Measurements from ENCODE around the gene MRE11. TPM values are rescaled to one million over a fixed set of nuclear protein-coding genes. Genes with fewer than 3 reads are reported as not detected.
A peak's percentile ranks its signal among the peaks of the same experiment; 100 is the strongest.

MRE11 gene
- total and polyA plus RNA-seq, 2 donors (not counting 1 experiment from before 2014, with no cell fraction given): 5.7 to 53.5 TPM

- H2AFZ ChIP-seq (ENCODE audit: insufficient read depth, low read depth, low read length, poor library complexity, severe bottlenecking): peak within 1 kb of the TSS; percentile 61
Measured at GRCh38 chr11:94511932-94512781, 18.5 kb upstream of the MRE11 start, which contains the start of gene C11orf97. TSS of gene C11orf97 (plus strand) at chr11:94512461. CDS start at chr11:94512529, 68 bp downstream.

More at GRCh38 chr11:94511932-94512781, 18.5 kb upstream of the MRE11 start, which contains the start of gene C11orf97:
- Mint-ChIP-seq H3K4me3 (peak within 1 kb of the TSS; percentile 85), H3K9me3 (ENCODE audit: insufficient read depth) (no peaks in the 10 kb centered on the region), H3K27ac (no peak within 1 kb of the TSS), H3K4me1 (peaks cover 15% of the 10 kb centered on the region), H3K27me3 (peaks cover 54% of the 10 kb centered on the region)
- ChIA-PET POLR2A (no interaction called here), CTCF (interaction anchor here (0.6 to 1.3 kb wide), 3 partner anchors 9 to 1951 kb away, joined by 3 to 4 read pairs (median 3); no protein-coding TSS in a partner anchor)
- TF ChIP-seq EZH2 (IDR thresholded peaks at IDR 0.05; ENCODE audit: borderline replicate concordance, insufficient read depth, low read depth, low read length, poor library complexity, severe bottlenecking) (no peak), CTCF (IDR thresholded peaks at IDR 0.05) (no peak)
- no peak within 1 kb of the TSS for H3K27ac ChIP-seq (ENCODE audit: low read length in 2 of 2)
- no peaks in the 10 kb centered on the region for H3K79me2 ChIP-seq (ENCODE audit: control insufficient read depth, insufficient read depth, low read length)
- H3K4me2 ChIP-seq (replicated peaks; ENCODE audit: low read depth, low read length, poor library complexity, severe bottlenecking): peak within 1 kb of the TSS; percentile 76
- H3K4me3 ChIP-seq (ENCODE audit: control extremely low read depth in 1 of 5, extremely low read depth in 1 of 5, insufficient read depth in 1 of 5, low read depth in 2 of 5, low read length in 4 of 5): peak within 1 kb of the TSS in 4 of 5 experiments; percentile 14 to 54 (median 45)
- peaks cover 11% of the 10 kb centered on the region in 2 donors for H3K4me1 ChIP-seq (ENCODE audit: control insufficient read depth in 2 of 2, insufficient read depth in 2 of 2, low read length in 2 of 2)
- intact Hi-C loops (cut with micrococcal nuclease): no loop called here
- DNase-seq (peak; percentile 55), ATAC-seq (ENCODE audit: low read depth) (peak; percentile 80)
- H3K36me3 ChIP-seq (replicated peaks in 1 of 2; ENCODE audit: control extremely low read depth in 1 of 2, control insufficient read depth in 1 of 2, extremely low read depth in 1 of 2, insufficient read depth in 2 of 2, low read length in 1 of 2): no peaks in the 10 kb centered on the region
- H4K20me1 ChIP-seq (ENCODE audit: control insufficient read depth, insufficient read depth, low read length, poor library complexity, severe bottlenecking): no peaks in the 10 kb centered on the region
- H3K9me3 ChIP-seq (ENCODE audit: control extremely low read depth in 1 of 3, control insufficient read depth in 2 of 3, insufficient read depth in 1 of 3, low read length in 2 of 3): no peaks in the 10 kb centered on the region
- H3K9ac ChIP-seq (ENCODE audit: low read length): peak within 1 kb of the TSS; percentile 55
- 19% methylated on average over 46 of the region's 53 CpGs for WGBS (ENCODE audit: insufficient coverage)
- peaks cover 0 to 23% (median 11%) of the 10 kb centered on the region in 4 experiments for H3K27me3 ChIP-seq (replicated peaks in 1 of 4; ENCODE audit: control extremely low read depth in 1 of 4, control insufficient read depth in 3 of 4, insufficient read depth in 4 of 4, low read length in 3 of 4)

Measured in B cell (primary cell).